ENCODE results near the gene DCXR.

DNA sequence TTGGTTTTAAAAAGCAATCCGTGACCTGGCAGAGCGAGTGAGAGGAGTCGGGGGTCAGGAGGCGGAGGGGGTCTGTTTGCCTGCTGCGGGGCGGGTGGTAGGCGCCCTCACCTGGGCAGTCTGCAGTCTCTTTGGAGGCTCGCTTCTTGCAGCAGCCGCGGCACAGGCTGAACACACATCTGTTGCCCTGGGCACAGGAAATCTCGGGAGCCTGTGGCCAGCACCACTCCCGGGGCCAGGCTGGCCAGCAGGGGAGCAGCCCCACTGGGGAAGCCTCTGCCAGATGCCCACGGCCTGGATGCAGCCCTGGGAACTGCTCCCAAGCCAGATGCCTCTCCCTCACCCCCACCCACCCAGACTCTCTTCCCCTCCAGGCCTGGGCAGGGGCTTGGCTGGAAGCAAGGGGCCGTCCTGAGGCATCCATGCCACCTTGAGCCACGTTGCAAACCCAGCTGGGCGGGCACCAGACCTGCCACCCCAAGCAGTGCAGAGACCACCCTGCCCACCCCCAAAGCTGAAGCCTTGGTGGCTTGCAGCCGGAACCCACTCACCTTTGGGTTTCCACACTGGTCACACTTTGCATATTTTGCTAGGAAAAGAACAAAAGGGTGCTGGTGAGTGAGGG is 20.8 kb upstream of the DCXR start:
- no peak for TF ChIP-seq GATA2 (IDR thresholded peaks at IDR 0.05; ENCODE audit: low read depth, low read length)
- no peak for TF ChIP-seq GATA3 (IDR thresholded peaks at IDR 0.05; ENCODE audit: low read depth, low read length)
